HG02623 (cell line): ENCODE measurements around the gene IQGAP1.
"Not testable (repeated sequence)": the region's sequence is repeated elsewhere in the genome, so short reads cannot be mapped to it uniquely, and the experiment has no call there.

Source experiments
- ATAC-seq: cut with Tn5 transposase; IDR thresholded peaks from one replicate; pipeline ENCODE4 v1.9.1; 2021; ENCODE audit warnings: moderate library complexity; ENCODE audit not compliant: unreplicated experiment

IQGAP1 gene, protein sequence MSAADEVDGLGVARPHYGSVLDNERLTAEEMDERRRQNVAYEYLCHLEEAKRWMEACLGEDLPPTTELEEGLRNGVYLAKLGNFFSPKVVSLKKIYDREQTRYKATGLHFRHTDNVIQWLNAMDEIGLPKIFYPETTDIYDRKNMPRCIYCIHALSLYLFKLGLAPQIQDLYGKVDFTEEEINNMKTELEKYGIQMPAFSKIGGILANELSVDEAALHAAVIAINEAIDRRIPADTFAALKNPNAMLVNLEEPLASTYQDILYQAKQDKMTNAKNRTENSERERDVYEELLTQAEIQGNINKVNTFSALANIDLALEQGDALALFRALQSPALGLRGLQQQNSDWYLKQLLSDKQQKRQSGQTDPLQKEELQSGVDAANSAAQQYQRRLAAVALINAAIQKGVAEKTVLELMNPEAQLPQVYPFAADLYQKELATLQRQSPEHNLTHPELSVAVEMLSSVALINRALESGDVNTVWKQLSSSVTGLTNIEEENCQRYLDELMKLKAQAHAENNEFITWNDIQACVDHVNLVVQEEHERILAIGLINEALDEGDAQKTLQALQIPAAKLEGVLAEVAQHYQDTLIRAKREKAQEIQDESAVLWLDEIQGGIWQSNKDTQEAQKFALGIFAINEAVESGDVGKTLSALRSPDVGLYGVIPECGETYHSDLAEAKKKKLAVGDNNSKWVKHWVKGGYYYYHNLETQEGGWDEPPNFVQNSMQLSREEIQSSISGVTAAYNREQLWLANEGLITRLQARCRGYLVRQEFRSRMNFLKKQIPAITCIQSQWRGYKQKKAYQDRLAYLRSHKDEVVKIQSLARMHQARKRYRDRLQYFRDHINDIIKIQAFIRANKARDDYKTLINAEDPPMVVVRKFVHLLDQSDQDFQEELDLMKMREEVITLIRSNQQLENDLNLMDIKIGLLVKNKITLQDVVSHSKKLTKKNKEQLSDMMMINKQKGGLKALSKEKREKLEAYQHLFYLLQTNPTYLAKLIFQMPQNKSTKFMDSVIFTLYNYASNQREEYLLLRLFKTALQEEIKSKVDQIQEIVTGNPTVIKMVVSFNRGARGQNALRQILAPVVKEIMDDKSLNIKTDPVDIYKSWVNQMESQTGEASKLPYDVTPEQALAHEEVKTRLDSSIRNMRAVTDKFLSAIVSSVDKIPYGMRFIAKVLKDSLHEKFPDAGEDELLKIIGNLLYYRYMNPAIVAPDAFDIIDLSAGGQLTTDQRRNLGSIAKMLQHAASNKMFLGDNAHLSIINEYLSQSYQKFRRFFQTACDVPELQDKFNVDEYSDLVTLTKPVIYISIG (N-terminal part only)

DNA sequence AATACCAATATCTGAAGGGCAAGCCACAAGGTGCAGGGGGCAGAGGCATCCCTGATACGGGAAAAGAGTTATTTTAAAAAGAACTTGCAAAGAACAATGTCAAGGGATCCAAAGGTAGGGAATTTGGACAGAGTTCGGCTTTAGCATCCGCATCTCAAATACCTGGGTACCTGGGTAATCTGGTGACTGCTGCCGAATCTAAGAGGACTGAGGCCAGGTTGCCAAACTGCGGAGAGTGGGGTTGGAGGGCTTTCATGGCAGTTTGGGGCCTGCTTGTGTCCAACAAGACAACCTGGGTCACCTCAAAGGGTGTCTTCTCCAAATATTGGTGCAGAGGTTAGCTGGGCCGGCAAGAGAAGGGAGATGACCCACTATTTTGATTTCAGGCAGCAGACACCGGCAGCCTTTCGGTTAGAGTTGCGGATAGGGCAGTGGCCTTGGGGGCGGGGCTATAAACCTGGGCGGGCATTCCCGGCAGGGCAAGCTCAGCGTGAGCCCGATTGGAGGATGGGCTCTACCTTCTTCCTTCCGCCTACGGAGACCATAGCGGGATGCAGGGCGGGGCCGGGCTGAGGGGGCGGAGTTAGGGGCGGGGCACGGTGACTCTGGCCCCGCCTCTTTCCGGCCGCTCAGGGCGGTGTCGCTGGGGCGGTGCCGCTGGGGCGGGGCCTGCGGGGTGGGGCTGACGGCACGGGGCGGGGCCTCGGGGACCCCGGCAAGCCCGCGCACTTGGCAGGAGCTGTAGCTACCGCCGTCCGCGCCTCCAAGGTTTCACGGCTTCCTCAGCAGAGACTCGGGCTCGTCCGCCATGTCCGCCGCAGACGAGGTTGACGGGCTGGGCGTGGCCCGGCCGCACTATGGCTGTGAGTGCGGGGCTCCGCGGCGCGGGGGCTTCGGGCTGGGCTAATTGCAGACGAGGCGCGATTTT lies at the start of gene IQGAP1:
TSS of gene IQGAP1 (plus strand) at position 709 of the 928 bp plus-strand sequence. CDS start at position 809, 100 bp downstream.
- peak; percentile 86 for ATAC-seq

DNA sequence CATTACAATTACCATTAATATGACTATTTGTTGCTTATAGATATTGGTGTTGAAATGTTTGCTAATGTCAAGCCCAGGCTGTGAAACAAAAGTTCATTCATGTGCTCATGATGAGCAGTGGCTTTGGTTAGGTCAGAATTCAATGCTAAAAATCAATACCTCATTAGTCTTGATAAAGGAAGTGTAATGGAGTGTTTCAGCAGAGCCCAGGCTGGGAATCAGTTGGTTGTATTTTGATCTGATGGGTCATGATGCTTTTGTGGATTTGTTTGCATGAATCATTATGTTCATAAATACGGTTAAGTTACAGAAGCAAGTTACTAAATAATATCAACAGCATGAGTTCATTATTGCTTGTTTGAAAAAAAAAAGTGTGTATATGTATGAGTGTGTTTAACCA lies 49.5 kb upstream of the IQGAP1 start:
- no peak for ATAC-seq

DNA sequence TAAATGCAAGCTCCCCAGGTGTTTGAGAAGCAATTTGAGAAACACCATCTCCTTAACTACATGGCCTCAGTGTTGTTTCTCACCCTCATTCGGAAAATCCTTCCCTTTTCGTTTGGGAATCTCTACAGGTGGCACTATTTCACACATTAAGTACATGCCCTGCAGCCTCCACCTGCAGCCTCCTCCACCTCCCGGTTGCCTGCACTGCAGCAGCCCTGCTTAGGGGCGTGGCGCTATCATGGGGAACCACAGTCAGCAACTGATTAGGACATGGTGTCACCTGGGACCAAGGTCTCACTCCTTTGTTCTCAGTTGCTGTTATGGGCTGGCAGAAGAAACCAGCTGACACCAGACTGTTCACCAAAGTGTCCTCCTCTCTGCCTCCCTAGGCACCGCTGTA lies 47.7 kb upstream of the IQGAP1 start:
- no peak for ATAC-seq

DNA sequence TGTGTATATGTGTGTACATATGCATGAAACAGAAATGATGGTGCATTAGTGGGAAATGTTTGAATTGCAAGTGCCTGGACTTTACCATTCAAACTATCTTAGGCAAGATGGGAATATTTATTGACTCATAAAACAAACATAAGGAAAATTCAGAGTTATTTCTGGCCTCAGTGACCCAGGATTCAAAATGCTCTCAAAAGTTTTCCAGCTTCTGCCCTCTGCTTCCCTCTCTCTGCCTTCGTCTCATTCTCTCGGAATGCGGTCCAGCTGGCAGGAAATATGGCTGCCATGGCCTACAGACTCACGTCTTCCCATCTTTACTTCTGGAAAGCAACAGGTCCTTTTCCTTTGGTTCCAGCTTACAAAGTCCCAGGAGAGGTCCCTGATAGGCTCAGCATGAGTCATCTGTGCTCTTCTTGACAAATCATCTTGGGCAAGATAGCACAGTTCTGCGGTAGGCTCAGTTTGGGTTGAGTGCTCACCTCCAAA lies 44.7 kb upstream of the IQGAP1 start:
- no peak for ATAC-seq

DNA sequence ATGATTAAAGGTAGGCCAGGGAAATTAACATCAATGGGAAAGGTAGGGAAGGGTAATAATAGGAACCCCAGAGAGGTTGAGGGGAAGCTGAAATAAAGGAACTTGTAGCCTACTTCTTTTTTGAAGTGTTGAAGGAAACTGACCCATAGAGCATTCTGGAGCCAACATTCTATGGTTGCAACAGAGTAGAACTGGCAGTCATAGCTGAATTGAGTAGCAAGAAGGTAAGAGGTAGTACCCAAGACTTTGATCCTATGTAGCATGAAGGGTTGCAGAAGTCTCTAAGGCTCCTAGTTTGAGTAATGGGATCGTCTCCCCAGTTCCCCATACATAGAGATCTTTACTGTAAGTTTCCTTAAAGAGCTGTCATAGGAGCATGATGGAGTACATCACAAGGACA lies 43.4 kb upstream of the IQGAP1 start:
- no peak for ATAC-seq

DNA sequence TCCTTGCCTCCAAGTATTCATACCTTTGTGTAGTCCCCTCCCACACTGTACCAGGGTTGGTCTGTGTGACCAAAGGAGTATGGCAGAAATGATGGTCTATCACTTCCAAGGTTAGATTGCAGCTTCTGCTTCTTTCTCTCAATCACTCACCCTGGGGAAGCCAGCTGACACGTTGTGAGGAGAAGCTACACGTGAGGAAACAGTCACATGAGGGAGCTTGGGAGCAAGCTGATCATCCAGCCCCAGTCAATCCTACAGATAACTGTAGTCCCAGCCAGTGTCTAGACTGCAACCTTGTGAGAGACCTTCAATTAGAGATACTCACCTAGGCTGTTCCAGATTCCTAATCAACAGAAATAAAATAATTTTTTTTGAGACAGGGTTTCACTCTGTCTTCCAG lies 42.2 kb upstream of the IQGAP1 start:
- no peak for ATAC-seq

DNA sequence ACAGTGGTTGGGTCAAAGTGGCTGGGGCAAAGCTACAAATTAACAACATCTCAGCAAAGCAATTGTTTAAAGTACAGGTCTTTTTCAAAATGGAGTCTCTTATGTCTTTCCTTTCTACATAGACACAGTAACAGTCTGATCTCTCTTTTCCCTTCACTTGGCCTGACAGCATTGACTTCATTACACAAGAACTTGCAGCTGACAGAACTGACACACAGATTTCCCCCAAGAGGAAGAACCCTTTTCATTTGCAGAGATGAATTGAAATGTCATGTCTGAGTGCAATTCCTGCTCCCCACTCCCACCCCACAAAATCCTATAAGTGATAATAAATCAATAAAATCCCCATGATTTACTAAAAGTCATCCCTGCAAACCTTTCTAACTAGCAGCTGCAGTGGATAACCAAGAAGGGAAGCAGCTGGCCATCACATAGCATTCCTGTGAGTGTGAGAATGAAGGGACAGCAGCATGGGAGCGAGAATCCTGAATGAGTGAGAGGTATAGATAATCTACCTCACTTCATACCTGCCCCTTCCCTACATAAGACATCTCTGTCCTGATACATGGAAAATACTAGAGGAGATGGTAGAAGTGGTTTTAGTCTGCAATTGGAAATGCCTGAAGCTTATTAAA lies 40.5 kb upstream of the IQGAP1 start:
- ATAC-seq: not testable (repeated sequence)

DNA sequence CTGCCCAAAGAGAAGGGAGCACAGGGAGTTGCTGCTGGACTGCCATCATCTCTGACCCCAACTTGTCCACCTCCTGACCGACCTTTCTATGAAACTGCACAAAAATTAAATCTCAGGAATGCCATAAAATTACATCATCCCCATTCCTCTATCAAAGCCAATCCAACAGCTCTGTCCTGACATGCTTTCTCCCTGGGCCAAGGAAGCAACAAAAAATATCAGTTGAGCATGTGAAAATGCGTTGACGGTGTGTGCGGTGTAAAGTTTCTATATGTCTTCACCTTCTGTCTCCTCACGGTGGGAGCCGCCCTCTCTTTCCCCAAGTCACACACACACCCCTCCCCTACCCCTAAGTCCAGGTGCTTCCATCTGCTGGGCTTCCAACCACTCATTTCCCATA lies 39.6 kb upstream of the IQGAP1 start:
- ATAC-seq: no peak

DNA sequence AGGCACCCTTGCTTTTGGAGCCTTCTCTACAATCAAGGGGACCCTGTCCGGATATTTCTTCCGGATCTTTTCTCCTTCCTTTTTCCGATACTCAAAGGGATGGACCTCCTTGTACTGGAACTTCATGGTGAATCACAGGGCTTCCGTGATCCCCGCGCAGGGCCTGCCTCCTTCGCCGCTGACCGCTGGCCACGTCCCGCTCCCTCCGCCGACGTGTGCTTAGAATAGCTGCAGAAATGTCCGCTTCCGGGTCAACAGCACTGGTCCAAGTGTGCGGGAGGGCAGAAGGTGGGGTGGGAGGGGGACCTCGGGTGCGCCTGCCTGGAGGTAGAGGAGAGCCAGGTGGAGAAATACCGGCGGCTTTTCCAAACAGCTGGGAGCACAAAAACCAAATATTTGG lies 39.0 kb upstream of the IQGAP1 start:
- ATAC-seq: no peak

DNA sequence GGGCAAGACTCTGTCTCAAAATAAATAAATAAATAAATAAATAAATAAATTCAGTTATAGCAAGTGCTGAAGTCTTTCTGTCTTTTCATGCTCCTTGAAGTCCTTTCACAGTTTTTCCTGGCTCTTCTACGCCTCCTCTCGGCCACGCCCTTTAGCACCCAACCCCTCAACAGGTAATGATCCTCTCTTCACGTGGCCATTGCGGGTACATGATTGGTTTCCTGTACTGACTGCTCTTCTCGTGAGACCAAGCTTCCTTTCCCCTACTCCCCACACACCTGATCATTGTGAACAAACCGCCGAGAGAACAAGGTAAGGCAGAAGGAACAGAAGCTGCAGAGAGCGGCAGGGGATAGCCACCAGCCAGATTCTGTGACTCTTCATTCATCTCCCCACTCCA lies 38.2 kb upstream of the IQGAP1 start:
- no peak for ATAC-seq

DNA sequence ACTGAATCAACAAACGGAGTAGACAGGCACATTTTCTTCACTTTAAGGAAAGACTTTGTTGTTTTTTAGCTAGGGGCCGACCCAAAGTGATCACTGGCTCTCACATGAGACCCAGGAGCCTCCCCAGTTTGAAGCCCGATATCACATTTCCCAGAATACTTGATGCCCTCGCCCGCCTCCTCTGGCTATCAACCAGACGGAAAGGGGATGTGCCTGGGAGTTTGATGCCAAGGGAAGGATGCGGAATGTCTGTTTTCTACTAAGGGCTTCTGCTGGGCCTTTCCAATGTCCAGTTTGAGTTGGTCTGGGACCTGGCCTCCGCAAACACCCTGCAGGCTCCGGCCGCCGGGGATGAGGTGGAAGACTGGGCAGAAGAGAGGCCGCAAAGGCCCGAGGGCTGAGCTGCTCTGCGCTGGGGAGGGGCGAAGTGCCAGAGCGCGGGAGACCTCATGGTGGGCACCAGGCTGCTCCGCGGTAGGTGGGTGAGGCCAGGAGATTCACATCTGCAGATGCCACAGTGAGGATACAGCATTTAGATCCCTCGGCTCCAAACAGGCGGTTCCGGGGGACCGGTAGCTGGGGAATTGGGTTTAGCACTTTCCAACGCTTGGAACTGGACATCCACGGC lies 36.4 kb upstream of the IQGAP1 start:
- ATAC-seq: no peak

DNA sequence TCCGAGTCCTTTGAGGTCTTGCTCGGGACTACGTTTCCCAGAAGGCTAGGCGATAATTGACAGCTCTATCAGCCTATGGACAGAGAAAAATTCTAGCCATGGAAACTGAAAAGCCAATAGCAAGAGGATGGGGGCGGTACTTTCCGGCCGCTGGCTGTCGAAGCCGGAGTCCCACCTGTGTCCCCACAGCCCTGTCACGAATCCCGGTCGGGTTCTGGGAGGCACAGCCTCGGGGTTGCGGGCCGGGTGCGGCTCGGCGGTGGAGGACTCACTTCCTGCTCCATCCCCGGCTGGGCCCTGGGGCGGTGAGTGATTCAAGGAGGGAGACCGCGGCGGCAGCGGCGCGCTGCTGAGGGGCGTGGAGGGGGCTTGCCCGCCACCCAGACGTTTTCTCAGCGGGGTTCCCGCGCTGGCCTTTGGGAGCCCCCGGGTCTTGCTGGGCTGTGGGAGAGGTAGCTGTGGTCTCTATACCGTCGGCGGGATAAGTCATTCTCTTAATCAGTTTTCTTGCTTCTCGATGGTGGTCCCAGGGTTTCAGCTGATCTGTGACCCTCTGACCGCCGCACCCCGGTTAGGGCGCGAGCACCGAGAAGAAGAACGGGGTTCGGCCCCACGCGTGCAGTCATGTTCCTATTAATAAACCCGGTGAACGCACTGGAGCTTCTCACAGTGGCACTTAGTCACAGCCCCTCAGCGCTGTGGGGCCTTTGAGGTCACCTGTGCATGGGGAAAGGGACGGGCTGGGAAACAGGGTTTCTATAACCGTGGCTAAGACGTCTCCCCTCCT lies 35.7 kb upstream of the IQGAP1 start, which contains the start of gene ZNF774:
TSS of gene ZNF774 (plus strand) at position 178 of the 787 bp plus-strand sequence. CDS start 2,377 bp downstream, outside the sequence.
- peak; percentile 98 for ATAC-seq

DNA sequence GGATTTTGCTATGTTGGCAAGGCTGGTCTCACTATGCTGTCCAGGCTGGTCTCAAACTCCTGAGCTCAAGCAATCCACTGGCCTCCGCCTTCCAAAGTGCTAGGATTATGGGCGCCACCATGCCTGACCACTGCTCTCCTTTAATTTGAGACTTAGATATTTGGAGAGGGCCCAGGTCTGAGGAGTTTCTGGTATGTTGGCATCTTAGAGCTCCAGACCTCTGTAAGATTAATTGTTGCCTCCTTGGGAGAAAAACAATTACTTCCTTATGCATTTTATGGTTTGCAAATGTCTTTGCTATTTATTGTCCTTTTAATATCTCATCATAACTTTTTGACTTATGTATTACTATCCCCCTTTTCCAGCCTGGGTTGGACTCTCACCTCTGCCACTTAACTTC lies 33.1 kb upstream of the IQGAP1 start:
- no peak for ATAC-seq

DNA sequence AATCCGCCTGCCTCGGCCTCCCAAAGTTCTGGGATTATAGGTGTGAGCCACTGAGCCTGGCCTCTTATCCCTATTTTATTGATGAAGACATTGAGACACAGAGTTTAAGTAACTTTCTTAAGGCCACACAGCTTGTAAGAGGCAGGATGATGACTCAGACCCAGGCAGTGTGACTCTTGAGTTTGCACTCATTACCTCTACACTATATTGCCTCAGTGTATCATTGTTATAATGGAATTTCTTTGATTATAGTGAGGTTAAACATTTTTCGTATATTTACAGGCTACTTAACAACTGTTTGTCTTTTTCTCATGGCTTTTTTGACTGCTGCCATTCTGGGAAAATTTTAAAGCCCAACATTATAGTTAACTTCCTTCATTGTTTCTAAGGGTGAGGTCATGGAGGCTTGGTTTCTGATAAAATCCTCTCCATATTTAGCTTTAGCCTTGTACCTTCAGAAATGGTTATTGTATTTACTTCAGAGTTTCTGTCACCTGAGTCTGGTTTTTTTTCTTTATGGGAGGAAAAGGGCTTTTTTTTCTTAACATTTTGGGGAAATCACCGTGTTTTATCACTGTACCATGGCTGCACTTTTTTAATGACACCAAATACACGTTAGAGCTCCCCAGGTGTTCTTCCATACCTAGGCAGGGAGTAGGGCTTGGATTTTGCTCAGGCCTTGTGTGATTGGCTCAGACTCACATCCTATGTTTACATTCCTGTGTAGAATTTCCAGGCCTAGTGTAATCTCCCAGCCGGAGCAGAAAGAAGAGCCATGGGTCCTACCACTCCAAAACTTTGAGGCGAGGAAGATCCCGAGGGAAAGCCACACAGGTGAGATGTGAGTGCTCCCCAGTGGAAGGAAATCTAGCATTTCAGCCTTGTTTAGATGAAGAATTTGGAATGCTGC lies 29.7 kb upstream of the IQGAP1 start:
- ATAC-seq: no peak

DNA sequence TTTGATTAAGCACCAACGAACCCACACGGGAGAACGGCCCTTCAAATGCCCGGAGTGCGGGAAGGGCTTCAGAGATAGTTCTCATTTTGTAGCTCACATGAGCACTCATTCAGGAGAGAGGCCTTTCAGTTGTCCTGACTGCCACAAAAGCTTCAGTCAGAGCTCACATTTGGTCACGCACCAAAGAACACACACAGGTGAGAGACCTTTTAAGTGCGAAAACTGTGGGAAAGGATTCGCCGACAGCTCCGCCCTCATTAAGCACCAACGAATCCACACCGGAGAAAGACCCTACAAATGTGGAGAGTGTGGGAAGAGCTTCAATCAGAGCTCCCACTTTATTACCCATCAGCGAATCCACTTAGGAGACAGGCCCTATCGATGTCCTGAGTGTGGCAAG lies 27.3 kb upstream of the IQGAP1 start:
- no peak for ATAC-seq

DNA sequence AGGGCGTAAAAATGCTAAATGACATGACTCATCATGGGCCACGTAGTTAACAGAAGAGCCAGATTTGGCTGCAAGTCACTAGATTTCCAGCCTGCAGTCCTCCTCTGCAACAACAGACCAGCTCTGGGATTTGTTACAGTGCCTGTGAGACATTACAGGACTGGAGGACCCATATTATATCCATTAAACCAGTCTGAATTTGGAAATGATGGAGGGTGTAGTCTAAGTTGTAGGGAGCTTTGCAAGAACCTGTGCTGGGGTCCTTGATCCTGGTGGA lies 25.2 kb upstream of the IQGAP1 start:
- ATAC-seq: no peak

DNA sequence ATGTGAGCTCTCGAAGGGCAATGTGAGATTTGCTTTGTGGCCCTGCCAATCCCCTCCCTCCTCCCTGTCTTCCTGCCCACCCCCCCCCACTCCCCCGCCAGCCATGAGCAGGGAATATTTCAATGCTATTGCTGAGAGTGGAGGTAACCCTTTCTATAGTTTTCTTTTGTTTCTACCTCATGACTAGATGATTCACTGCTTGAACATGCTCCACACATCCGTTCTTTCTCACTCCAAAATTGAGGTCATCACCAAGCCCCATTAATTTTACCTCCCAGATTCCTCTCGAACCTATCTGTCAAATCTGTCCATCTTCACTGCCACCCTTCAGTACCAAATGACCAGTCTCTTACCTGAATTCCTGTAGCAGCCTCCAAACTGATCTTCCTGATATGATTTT lies 23.8 kb upstream of the IQGAP1 start:
- ATAC-seq: no peak
